Effector CD8-positive, alpha-beta T cell (primary cell): ENCODE results near the gene TYROBP.
"Not testable (repeated sequence)": the region's sequence is repeated elsewhere in the genome, so short reads cannot be mapped to it uniquely, and the experiment has no call there.

ENCODE experiments used
- DNase-seq: peaks from one replicate; lab custom pipeline; 2025; lab: John Stamatoyannopoulos, UW

TYROBP gene

DNA sequence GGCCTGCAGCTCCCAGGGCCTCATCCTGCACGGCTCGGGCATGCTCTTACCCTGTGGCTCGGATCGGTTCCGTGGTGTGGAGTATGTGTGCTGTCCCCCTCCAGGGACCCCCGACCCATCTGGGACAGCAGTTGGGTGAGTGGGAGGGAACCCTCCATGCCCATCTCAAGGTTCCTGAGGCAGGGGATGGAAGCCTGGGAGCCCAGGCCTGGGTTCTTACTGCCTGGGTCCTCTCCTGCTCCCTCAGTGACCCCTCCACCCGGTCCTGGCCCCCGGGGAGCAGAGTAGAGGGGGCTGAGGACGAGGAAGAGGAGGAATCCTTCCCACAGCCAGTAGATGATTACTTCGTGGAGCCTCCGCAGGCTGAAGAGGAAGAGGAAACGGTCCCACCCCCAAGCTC lies 36.5 kb downstream of the TYROBP start:
- DNase-seq: no peak

DNA sequence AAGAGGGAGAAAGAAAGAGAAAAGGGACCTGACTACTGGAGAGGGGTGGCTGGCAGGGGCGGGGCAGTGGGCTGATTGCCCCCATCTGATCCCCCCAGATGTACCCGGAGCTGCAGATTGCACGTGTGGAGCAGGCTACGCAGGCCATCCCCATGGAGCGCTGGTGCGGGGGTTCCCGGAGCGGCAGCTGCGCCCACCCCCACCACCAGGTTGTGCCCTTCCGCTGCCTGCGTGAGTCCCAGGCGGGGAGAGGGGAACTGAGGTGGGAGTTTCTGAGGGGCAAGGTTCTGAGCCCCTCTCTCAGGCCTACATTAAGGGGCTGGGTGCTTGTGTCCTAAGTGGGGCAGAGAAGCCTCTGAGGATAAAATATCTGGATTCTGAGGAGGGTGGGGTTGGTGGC lies 37.3 kb downstream of the TYROBP start:
- DNase-seq: no peak

DNA sequence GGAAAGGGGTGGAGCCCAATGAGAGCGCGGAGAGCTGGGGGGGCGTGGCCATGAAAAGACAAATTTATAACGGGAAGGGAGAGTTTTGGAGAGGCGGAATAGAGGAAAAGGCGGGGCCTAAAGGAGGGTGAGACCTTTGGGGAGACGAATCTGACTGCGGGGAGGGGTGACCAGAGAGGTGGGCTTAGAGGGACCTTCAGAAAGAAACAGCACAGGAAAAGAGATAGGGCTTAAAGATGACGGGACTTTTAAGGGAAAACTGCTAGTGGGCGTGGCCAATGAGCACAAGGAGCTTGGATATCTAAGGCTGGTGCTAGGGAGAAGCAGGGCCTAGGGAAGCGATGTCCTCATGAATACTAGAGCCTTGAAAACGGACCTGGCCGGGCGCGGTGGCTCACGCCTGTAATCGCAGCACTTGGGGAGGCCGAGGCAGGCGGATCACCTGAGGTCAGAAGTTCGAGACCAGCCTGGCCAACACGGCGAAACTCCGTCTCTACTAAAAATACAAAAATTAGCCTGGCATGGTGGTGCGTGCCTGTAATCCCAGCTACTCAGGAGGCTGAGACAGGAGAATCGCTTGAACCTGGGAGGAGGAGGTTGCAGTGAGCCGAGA lies 37.9 kb downstream of the TYROBP start:
- not testable (repeated sequence) for DNase-seq

DNA sequence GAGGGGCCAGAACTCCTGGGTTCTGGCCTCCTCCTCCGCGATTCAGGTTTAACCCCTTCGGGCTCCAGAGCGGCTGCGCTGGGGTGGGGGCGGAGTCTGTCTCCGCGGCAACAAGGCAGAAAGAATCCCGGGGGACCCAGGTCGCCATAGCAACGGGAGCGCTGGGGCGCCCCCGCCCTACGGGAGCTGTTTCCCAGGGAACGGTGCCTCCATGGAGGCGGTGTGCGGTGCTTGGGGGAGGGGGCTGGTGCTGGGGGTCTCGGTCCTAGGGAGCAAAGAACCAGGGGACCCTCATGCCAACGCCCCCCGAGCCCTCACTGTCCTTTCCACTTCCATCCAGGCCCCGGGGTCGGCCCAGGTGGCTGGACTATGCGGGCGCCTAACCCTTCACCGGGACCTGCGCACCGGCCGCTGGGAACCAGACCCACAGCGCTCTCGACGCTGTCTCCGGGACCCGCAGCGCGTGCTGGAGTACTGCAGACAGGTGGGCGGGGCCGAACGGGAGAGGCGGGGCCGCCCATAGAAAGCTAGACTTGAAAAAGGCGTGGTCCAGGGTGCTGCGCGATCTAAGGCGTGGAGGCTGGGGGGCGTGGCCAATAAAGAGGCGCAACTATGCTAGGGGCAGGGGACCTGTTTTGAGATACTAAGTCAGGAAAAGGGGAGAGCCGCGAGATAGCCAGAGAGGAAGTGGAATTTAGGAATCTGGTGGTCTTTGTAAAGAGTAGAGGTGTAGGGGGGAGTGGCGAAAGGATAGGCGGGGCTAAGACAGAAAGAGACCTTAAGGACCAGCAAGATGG lies 38.6 kb downstream of the TYROBP start:
- DNase-seq: peak; percentile 64

DNA sequence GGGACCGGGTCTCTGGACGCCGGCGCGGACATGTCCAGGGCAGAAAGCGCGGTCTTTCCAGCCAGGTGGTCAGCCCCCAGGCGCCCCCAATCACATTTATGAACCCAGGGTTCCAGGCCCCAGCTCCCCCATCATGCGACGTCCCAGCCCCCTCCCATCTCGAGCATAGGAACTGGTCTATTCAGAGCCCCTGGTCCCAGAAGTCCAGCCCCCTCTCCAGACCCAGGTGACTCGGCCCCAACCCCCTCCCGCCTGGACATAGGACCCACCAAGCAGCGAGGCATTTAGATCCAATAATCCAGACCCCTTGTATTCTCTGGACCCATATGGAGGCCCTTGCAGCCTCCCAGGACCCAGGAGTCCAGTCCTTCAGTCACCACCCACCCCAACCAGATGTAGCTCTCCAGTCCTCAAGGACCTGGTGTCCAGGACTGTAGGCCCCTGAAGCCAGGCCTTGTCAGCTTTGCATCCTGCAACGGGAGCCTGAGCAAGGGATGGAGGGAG lies 39.2 kb downstream of the TYROBP start:
- DNase-seq: no peak

DNA sequence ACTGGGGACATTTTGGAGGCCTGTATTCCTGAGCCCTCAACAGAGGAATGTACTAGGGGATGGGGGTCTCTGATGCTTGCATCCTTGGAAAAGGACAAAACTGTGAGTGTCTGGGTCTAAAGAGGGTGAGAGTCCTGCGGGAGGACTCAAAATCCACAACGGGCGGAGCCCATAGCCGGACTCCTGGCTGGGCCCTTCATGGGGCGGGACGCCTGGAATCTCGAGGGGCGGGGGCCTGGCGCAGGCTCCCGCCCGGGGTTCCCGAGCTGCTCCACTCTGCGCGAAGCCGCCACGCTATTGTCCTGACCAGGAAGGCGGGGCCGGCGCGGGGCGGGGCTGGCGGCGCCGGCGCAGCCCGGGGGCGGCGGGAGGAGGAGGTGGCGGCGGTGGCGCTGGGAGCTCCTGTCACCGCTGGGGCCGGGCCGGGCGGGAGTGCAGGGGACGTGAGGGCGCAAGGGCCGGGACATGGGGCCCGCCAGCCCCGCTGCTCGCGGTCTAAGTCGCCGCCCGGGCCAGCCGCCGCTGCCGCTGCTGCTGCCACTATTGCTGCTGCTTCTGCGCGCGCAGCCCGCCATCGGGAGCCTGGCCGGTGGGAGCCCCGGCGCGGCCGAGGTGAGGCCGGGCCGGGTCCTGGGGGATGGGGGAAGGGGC lies 39.8 kb downstream of the TYROBP start, which contains the start of gene APLP1:
Gene APLP1 (plus strand): TSS at position 403 of the 651 bp plus-strand sequence. CDS start 63 bp downstream, at position 466.
- peak; percentile 38 for DNase-seq

DNA sequence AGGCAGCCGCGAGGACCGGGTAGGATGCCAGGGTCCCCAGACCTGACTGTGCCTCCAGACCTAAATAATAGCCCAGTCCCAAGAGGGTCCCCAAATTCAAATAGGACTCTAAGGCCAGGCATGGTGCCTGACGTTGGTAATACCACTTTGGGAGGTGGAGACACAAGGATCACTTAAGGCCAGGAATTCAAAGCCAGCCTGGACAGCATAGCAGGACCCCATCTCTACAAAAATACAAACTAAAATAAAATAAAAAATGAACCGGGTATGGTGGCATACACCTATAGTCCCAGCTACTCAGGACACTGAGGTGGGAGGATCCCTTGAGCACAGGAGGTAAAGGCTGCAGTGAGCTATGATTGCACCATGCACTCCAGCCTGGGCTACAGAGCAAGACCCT lies 45.1 kb downstream of the TYROBP start:
- DNase-seq: no peak

DNA sequence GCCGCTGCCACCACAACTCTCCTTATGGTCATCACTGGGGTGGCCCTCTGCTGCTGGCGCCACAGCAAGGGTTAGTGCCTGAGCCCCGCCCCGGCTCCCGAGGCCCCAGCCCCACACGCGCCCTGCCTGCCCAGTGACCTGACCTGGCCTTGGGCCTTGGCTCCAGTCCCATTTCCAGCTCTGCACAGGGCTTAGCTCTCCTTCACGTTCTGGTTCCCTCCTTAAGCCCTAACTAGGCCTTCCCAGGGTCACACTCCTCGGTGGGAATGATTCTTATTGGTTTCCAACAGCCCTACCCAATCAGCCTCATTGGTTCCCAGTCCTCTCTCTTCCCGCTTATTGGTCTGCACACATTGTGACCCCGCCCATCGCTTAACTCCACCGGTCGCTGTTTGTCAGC lies 45.6 kb downstream of the TYROBP start:
- no peak for DNase-seq

DNA sequence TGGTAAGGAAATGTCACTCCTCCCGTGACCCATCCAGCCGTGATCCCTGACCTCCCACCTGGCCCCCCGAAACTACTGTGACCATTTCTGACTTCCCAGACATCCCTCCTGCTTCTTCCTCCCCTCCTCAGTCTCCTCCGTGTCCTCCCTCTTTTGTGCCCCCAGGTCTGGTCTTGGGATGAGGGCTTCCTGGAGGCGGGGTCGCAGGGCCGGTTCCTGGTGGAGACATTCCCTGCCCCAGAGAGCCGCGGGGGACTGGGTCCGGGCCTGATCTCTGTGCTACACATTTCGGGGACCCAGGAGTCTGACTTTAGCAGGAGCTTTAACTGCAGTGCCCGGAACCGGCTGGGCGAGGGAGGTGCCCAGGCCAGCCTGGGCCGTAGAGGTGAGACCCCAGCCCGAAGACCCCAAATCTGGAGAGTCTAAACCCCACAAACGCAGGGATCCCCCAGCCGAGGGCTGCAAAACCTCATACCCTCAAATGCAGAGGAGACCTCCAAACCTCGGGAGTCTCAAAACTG lies 46.4 kb downstream of the TYROBP start:
- no peak for DNase-seq

DNA sequence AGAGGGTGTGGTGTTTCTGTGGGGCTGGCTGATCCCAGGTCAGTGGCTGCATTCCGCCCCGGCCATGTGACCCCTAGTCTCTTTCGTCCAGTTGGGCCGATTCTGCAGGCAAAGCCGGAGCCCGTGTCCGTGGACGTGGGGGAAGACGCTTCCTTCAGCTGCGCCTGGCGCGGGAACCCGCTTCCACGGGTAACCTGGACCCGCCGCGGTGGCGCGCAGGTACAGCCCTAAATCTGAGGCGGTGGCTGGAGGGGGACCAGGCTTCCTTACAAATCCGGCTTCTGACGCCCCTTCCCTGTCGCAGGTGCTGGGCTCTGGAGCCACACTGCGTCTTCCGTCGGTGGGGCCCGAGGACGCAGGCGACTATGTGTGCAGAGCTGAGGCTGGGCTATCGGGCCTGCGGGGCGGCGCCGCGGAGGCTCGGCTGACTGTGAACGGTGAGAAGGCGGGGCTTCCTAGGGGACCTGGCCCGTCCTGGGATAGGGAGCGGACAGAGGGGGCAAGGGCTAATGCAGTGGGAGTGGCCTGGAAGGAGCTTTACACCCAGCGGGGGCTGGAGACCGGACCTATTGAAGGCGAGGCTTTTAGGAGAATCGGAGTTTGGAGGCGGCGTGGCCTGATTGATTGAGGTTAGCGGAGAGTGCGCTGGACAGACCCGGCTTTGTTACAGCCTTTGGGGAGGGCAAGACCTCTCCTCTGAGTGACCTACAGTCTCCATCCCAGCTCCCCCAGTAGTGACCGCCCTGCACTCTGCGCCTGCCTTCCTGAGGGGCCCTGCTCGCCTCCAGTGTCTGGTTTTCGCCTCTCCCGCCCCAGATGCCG lies 47.1 kb downstream of the TYROBP start:
- no peak for DNase-seq

DNA sequence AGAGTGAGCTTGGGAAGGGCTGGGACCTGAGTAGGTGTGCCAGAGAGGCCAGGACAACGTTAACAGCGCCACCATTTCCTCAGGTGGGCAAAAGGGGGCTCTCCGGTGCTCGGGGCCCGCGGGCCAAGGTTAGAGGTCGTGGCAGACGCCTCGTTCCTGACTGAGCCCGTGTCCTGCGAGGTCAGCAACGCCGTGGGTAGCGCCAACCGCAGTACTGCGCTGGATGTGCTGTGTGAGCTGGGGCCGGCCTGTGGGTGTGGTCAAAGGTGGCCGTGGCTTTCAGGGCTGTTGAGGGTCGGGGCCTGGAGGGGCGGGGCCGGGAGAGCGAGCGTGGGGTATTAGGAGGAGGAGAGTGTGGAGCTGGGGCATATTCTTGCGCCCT lies 47.7 kb downstream of the TYROBP start:
- no peak for DNase-seq

DNA sequence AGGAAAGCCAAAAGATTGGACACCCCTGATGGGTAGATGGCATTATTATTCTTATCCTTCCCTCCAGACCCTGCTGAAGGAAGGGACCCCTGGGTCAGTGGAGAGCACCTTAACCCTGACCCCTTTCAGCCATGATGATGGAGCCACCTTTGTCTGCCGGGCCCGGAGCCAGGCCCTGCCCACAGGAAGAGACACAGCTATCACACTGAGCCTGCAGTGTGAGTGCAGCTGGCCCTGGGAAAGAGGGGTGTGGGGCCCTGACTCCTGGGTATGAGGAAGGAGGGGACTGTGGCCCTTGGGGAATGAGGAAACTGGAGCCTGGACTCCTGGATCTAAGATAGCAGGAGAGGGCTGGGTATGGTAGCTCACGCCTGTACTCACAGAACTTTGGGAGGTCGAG lies 48.7 kb downstream of the TYROBP start:
- no peak for DNase-seq

DNA sequence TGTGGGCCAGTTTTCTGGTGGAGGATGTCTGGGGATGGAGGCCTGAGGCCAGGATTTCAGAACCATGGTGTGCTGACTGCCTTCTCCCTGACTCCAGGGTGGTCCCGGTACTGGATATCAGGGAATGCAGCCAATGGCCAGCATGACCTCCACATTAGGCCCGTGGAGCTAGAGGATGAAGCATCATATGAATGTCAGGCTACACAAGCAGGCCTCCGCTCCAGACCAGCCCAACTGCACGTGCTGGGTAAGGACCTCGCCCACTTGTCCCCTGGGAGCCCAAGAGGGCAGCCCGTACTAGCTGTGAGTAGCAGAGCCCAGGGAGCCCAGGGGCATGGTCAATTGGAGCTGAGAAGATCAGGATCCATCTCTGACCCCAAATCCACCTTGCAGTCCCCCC lies 49.8 kb downstream of the TYROBP start:
- no peak for DNase-seq

DNA sequence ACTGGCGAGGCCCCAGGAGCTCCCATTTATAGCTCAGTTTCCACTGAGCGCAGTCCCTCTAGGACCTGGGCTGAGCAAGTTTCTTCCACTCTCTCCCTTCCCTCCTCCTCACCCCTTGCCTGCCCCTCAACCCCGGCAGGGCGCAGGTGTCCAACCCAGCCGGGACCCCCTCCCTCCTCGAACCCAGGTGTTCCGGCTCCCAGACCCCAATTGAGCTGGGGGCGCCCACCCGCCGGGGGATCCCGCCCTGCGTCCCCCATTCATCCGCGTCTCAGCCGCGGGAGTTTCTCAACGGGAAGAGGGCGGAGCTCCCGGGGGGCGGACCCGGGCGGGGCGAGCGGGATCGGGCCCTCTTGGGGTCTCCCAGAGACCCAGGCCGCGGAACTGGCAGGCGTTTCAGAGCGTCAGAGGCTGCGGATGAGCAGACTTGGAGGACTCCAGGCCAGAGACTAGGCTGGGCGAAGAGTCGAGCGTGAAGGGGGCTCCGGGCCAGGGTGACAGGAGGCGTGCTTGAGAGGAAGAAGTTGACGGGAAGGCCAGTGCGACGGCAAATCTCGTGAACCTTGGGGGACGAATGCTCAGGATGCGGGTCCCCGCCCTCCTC lies 51.4 kb downstream of the TYROBP start, which contains the start of gene KIRREL2:
Gene KIRREL2 (plus strand): TSS at position 366 of the 604 bp plus-strand sequence. CDS start 209 bp downstream, at position 575.
- peak; percentile 21 for DNase-seq
